H9 (cell line): ENCODE results near the gene SLC6A7. TPM values are rescaled to one million over a fixed set of nuclear protein-coding genes. Genes with fewer than 3 reads are reported as not detected.
"Not testable (repeated sequence)": the region's sequence is repeated elsewhere in the genome, so short reads cannot be mapped to it uniquely, and the experiment has no call there.

ENCODE experiments used
- DNase-seq: peaks from one replicate; pipeline ENCODE4 v3.0.0-alpha.2; 2017
- H2AFZ ChIP-seq: one replicate; pipeline ENCODE4 v1.6.1; 2013; ENCODE audit warnings: mild to moderate bottlenecking, low read length, control low read depth, moderate library complexity
- H2AK5ac ChIP-seq: 2 replicates; pipeline ENCODE4 v1.6.1; 2013; ENCODE audit warnings: low read length, control low read depth, mixed read lengths; ENCODE audit not compliant: insufficient read length
- H2BK120ac ChIP-seq: one replicate; pipeline ENCODE4 v1.6.1; 2013; ENCODE audit warnings: low read depth, mild to moderate bottlenecking, low read length, control low read depth, inconsistent platforms; ENCODE audit not compliant: poor library complexity, severe bottlenecking
- H2BK12ac ChIP-seq: 2 replicates; pipeline ENCODE4 v1.6.1; 2013; ENCODE audit warnings: low read length, control low read depth, mixed read lengths, low read depth; ENCODE audit not compliant: insufficient read length
- H2BK15ac ChIP-seq: 2 replicates; pipeline ENCODE4 v1.6.1; 2013; ENCODE audit warnings: low read depth, low read length, control low read depth
- H2BK20ac ChIP-seq: one replicate; pipeline ENCODE4 v1.6.1; 2013; ENCODE audit warnings: low read depth, mild to moderate bottlenecking, low read length, control low read depth, inconsistent platforms; ENCODE audit not compliant: poor library complexity, severe bottlenecking
- H2BK5ac ChIP-seq: 2 replicates; pipeline ENCODE4 v1.6.1; 2013; ENCODE audit warnings: low read length, control low read depth, mixed read lengths; ENCODE audit not compliant: insufficient read length
- H3K14ac ChIP-seq: 2 replicates; pipeline ENCODE4 v1.6.1; 2013; ENCODE audit warnings: low read length, control low read depth; ENCODE audit not compliant: insufficient read depth
- H3K18ac ChIP-seq: 2 replicates; pipeline ENCODE4 v1.6.1; 2013; ENCODE audit warnings: low read depth, mild to moderate bottlenecking, mixed read lengths, low read length, control low read depth; ENCODE audit not compliant: insufficient read length
- H3K23ac ChIP-seq: 2 replicates; pipeline ENCODE4 v1.6.1; 2013; ENCODE audit warnings: low read length, control low read depth, mixed read lengths, low read depth; ENCODE audit not compliant: insufficient read length
- H3K23me2 ChIP-seq: 2 replicates; pipeline ENCODE4 v1.6.1; 2013; ENCODE audit warnings: low read depth, mild to moderate bottlenecking, mixed read lengths, low read length, control low read depth; ENCODE audit not compliant: insufficient read length, poor library complexity, severe bottlenecking
- H3K27ac ChIP-seq: 2 replicates; pipeline ENCODE4 v1.5.1; 2013; ENCODE audit warnings: low read length, control low read depth, mixed read lengths, low read depth; ENCODE audit not compliant: insufficient read length
- H3K27me3 ChIP-seq: 2 replicates; pipeline ENCODE4 v1.6.1; 2013; ENCODE audit warnings: low read length, control low read depth, inconsistent platforms; ENCODE audit not compliant: insufficient read depth
- H3K4ac ChIP-seq: 2 replicates; pipeline ENCODE4 v1.6.1; 2013; ENCODE audit warnings: low read depth, mild to moderate bottlenecking, control low read depth, inconsistent platforms, low read length, moderate library complexity
- H3K4me1 ChIP-seq: 2 replicates; pipeline ENCODE4 v1.6.1; 2013; ENCODE audit warnings: low read length, control low read depth, inconsistent platforms; ENCODE audit not compliant: insufficient read depth
- H3K4me2 ChIP-seq: 2 replicates; pipeline ENCODE4 v1.6.1; 2013; ENCODE audit warnings: low read length, control low read depth, mixed read lengths; ENCODE audit not compliant: insufficient read length, insufficient read depth
- H3K56ac ChIP-seq: 2 replicates; pipeline ENCODE4 v1.6.1; 2013; ENCODE audit warnings: low read depth, mild to moderate bottlenecking, mixed read lengths, low read length, control low read depth; ENCODE audit not compliant: insufficient read length
- H3K79me1 ChIP-seq: 2 replicates; pipeline ENCODE4 v1.6.1; 2013; ENCODE audit warnings: low read depth, mild to moderate bottlenecking, moderate library complexity, low read length, control low read depth, inconsistent platforms; ENCODE audit not compliant: insufficient read depth, poor library complexity, severe bottlenecking
- H3K79me2 ChIP-seq: 2 replicates; pipeline ENCODE4 v1.6.1; 2013; ENCODE audit warnings: low read length, control low read depth, inconsistent platforms; ENCODE audit not compliant: insufficient read depth
- H3K9ac ChIP-seq: 2 replicates; pipeline ENCODE4 v1.6.1; 2013; ENCODE audit warnings: low read length, control low read depth, mixed read lengths; ENCODE audit not compliant: insufficient read length; ENCODE audit errors: extremely low read depth
- H3K9me3 ChIP-seq: one replicate; pipeline ENCODE4 v1.6.1; 2013; ENCODE audit warnings: low read depth, low read length, inconsistent platforms; ENCODE audit not compliant: control insufficient read depth
- H3T11ph ChIP-seq: one replicate; pipeline ENCODE4 v1.6.1; 2013; ENCODE audit warnings: mild to moderate bottlenecking, low read length, control low read depth, inconsistent platforms
- H4K20me1 ChIP-seq: one replicate; pipeline ENCODE4 v1.6.1; 2013; ENCODE audit not compliant: control insufficient read depth, insufficient read length, insufficient read depth
- H4K5ac ChIP-seq: 2 replicates; pipeline ENCODE4 v1.6.1; 2013; ENCODE audit warnings: low read depth, mild to moderate bottlenecking, mixed read lengths, low read length, control low read depth; ENCODE audit not compliant: insufficient read length
- H4K8ac ChIP-seq: replicated peaks from 2 replicates; pipeline ENCODE4 v1.6.1; 2013; ENCODE audit warnings: low read length, control low read depth, mixed read lengths, low read depth; ENCODE audit not compliant: insufficient read length
- H4K91ac ChIP-seq: 2 replicates; pipeline ENCODE4 v1.6.1; 2013; ENCODE audit warnings: low read depth, mild to moderate bottlenecking, moderate library complexity, mixed read lengths, low read length, control low read depth; ENCODE audit not compliant: insufficient read length
- H3K27ac Mint-ChIP-seq, 3 experiments: 2 replicates in 2 of 3; 3 replicates in 1 of 3; pipeline ENCODE4 v1.8.0; 2020 to 2021; ENCODE audit warnings: mixed read lengths in 3 of 3, mild to moderate bottlenecking in 1 of 3, moderate library complexity in 1 of 3
- H3K27me3 Mint-ChIP-seq: 2 replicates; pipeline ENCODE4 v1.8.0; 2021; ENCODE audit warnings: low read depth, mild to moderate bottlenecking, moderate library complexity, mixed read lengths
- H3K36me3 Mint-ChIP-seq, 3 experiments: 2 replicates in 2 of 3; 3 replicates in 1 of 3; pipeline ENCODE4 v1.8.0; 2020 to 2021; ENCODE audit warnings: low read depth in 3 of 3, mixed read lengths in 3 of 3; ENCODE audit not compliant: insufficient read depth in 1 of 3
- H3K4me1 Mint-ChIP-seq, 2 experiments: 2 replicates each; pipeline ENCODE4 v1.8.0; 2020; ENCODE audit warnings: mixed read lengths in 2 of 2
- H3K4me3 Mint-ChIP-seq, 2 experiments: 2 replicates in 1 of 2; 3 replicates in 1 of 2; pipeline ENCODE4 v1.8.0; 2020 to 2021; ENCODE audit warnings: mild to moderate bottlenecking in 2 of 2, mixed read lengths in 2 of 2, moderate library complexity in 1 of 2
- H3K9me3 Mint-ChIP-seq, 2 experiments: 2 replicates in 1 of 2; 3 replicates in 1 of 2; pipeline ENCODE4 v1.8.0; 2020; ENCODE audit warnings: mild to moderate bottlenecking in 2 of 2, mixed read lengths in 2 of 2, moderate library complexity in 1 of 2
- CTCF ChIP-seq: fragments of 200-600 bp; sonication (generic); conservative IDR thresholded peaks from 3 replicates; pipeline ENCODE4 v1.8.0; 2021; ENCODE audit warnings: antibody characterized with exemption, mild to moderate bottlenecking
- WGBS: extraction: QIAGEN DNeasy Blood & Tissue Kit; methylation state at CpG from one replicate; pipeline ENCODE4 v1.1.7; 2013; ENCODE audit warnings: missing lambda C conversion rate, low lambda C conversion rate, mixed read lengths; ENCODE audit not compliant: insufficient read length; ENCODE audit errors: extremely low coverage; 5-methylcytosine and 5-hydroxymethylcytosine counted together
- total RNA-seq: library from RNA; stranded (reverse); gene quantifications from 2 replicates; pipeline ENCODE4 v1.2.1, GENCODE V29; 2021

SLC6A7 gene
- total RNA-seq, 1 experiment from 2014 or later: not detected

GRCh38 chr5:150247726-150248125 is 57.9 kb downstream of the SLC6A7 start:
- Histone ChIP-seq H3K79me1 (no peaks in the 10 kb centered on the region), H2BK20ac (no peak overlapping the region), H3K79me2 (no peaks in the 10 kb centered on the region), H3K27ac (no peak overlapping the region), H4K5ac (no peak overlapping the region), H3K9me3 (no peaks in the 10 kb centered on the region), H3K23ac (no peak overlapping the region), H2BK120ac (no peak overlapping the region), H2AFZ (no peak overlapping the region), H3K4me1 (no peaks in the 10 kb centered on the region), H2AK5ac (no peak overlapping the region), H4K8ac (no peak overlapping the region), H3K27me3 (no peaks in the 10 kb centered on the region), H3K9ac (no peak overlapping the region), H3K23me2 (no peaks in the 10 kb centered on the region), H2BK5ac (no peak overlapping the region), H3K18ac (no peak overlapping the region), H3K4me2 (no peak overlapping the region), H3K4ac (no peak overlapping the region), H4K20me1 (no peaks in the 10 kb centered on the region), H2BK12ac (no peak overlapping the region), H2BK15ac (no peak overlapping the region), H3K56ac (no peak overlapping the region), H3T11ph (no peak overlapping the region), H3K14ac (no peak overlapping the region), H4K91ac (no peak overlapping the region)
- Mint-ChIP-seq H3K36me3 (no peaks in the 10 kb centered on the region; a peak in 1 of 7 replicates), H3K27me3 (peaks cover 6% of the 10 kb centered on the region; the same call in 1 of the 2 replicates), H3K4me3 (no peak overlapping the region), H3K9me3 (no peaks in the 10 kb centered on the region), H3K27ac (no peak overlapping the region), H3K4me1 (peaks cover 0 to 10% of the 10 kb centered on the region in 2 experiments; a peak in 2 of 4 replicates)
- WGBS: no CpG with 5 or more reads among the region's 9 CpGs
- DNase-seq: no peak
- no peak for TF ChIP-seq CTCF

DNA sequence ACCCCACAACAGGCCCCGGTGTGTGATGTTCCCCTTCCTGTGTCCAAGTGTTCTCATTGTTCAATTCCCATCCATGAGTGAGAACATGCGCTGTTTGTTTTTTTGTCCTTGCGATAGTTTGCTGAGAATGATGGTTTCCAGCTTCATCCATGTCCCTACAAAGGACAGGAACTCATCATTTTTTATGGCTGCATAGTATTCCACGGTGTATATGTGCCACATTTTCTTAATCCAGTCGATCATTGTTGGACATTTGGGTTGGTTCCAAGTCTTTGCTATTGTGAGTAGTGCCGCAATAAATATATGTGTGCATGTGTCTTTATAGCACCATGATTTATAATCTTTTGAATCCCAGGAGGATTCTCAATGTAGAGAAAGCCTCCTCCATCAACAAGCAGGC is 58.6 kb downstream of the SLC6A7 start:
- not testable (repeated sequence) for H2BK5ac ChIP-seq, H3K27ac Mint-ChIP-seq, H4K8ac ChIP-seq, H4K91ac ChIP-seq, H3K23me2 ChIP-seq, H3K79me2 ChIP-seq, H2BK20ac ChIP-seq, H3K18ac ChIP-seq, H3K27ac ChIP-seq, H3K4me1 Mint-ChIP-seq, H2BK120ac ChIP-seq, H3K4ac ChIP-seq, H3K4me2 ChIP-seq, DNase-seq, H3K4me1 ChIP-seq, H2AFZ ChIP-seq, H2AK5ac ChIP-seq, H4K5ac ChIP-seq, H3K56ac ChIP-seq, H3K9me3 Mint-ChIP-seq, H3K9ac ChIP-seq, H3K23ac ChIP-seq, H2BK12ac ChIP-seq, H3K36me3 Mint-ChIP-seq, H3T11ph ChIP-seq, H3K14ac ChIP-seq, H3K79me1 ChIP-seq, H3K27me3 ChIP-seq, H3K9me3 ChIP-seq, H3K27me3 Mint-ChIP-seq, H3K4me3 Mint-ChIP-seq, H4K20me1 ChIP-seq, H2BK15ac ChIP-seq
- no CpG with 5 or more reads among the region's 6 CpGs for WGBS
